GM21576 (cell line): Measurements from ENCODE around the gene POLRMT.
"Not testable (repeated sequence)": the region's sequence is repeated elsewhere in the genome, so short reads cannot be mapped to it uniquely, and the experiment has no call there.

ENCODE experiments used
- ATAC-seq: cut with Tn5 transposase; IDR thresholded peaks from one replicate; pipeline ENCODE4 v1.9.1; 2021; ENCODE audit warnings: mild to moderate bottlenecking, moderate library complexity; ENCODE audit not compliant: unreplicated experiment

Gene POLRMT

DNA sequence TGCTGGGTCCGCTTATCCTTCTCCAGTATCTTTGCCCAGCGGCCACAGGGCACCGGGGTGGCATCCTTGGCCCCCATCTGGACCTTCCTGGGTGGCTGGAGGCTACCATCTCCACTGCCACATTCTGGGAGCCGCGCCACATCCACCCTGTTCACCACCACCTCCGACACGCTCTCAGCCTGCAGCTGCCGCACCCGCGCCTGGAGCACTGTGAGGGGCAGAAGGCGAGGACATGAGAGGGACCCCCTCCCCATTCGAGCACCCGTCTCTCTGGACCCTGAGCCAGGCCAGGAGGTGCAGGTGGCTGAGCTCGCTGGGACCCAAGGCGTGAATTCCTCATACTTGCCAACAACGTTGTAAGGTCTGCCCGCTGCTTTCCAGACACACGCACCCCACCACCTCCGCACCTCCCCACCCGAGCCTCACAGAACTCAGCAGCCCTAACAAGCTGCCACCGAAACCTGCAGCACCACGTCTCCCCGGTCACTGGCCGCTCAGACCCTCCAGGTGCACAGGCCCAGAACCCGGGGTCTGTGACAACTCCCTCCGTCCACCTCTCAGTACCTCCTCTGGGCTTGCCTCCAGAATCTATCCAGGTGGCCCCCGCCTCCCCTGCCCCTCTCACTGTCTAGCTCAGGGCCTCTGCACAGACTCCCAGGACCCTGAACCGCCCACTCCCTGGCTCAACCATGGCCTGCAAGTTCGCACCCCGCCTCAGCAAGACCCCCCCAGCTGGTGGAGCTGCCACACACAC lies 3.2 kb downstream of the POLRMT start:
- ATAC-seq: no peak

DNA sequence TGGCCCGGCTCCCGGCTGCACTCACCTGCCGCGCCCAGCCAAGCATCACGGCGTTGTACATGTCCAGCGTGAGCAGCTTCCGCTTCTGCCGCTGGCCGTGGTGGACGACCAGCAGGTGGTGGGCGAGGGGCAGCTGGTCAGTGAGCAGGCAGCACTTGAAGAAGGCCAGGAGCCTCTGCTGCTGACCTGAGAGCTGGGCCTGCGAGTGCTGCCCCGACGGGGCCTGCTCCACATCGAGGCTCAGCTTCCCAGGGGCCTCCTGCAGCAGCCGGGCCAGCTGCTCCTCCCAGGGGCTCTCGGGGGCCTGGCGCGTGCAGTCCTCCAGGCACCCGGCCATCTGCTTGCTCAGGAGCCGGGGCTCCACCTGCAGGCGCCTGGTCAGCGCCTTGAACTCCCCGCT lies 3.8 kb downstream of the POLRMT start:
- not testable (repeated sequence) for ATAC-seq

DNA sequence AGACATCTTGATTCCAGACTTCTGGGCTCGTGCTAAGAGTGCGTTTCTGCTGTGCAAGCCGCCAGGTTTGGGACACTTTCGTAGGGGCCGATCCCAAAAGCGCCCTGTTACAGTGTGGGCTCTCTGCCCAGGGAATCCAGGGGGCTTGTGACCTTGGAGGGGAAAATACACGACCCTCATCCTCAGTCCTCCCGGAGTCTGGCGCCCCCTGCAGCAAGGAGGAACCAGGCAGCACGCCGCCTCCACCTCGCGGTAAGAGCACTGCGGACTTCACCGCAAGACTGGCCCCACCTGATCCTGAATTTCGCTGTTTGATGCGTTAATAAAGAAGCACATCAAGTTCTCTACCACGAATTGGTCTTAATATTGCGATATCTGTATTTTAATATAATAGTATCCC lies 5.2 kb downstream of the POLRMT start:
- no peak for ATAC-seq

DNA sequence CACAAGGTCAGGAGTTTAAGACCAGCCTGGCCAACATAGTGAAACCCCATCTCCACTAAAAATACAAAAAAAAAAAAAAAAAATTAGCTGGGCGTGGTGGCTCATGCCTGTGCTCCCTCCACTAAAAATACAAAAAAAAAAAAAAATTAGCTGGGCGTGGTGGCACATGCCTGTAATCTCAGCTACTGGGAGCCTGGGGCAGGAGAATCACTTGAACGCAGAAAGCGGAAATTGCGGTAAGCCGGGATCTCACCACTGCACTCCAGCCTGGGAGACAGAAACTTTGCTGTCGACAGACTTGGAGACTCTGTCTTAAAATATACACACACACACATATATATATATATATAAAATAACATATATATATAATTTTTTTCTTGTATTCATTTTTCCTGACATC lies 6.8 kb downstream of the POLRMT start:
- ATAC-seq: not testable (repeated sequence)

DNA sequence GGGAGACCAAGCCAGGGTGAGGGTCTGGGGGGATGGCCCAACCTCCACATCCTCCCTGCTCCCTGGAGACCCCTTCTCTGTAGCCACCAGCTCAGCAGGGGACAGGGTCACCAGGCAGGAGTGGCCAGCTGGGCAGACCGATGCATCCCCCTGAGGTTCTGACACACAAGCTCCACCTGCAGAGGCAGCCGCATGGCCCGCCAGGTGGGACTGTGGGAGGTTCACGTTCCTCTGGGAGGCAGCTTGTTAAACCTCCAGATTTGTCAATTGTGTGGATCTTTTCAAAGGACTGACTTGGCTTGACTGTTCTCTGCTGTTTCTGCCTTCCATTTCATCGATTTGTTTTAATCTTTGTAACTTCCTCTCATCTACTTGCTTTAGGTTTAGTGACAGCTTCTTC lies 8.1 kb downstream of the POLRMT start:
- no peak for ATAC-seq

DNA sequence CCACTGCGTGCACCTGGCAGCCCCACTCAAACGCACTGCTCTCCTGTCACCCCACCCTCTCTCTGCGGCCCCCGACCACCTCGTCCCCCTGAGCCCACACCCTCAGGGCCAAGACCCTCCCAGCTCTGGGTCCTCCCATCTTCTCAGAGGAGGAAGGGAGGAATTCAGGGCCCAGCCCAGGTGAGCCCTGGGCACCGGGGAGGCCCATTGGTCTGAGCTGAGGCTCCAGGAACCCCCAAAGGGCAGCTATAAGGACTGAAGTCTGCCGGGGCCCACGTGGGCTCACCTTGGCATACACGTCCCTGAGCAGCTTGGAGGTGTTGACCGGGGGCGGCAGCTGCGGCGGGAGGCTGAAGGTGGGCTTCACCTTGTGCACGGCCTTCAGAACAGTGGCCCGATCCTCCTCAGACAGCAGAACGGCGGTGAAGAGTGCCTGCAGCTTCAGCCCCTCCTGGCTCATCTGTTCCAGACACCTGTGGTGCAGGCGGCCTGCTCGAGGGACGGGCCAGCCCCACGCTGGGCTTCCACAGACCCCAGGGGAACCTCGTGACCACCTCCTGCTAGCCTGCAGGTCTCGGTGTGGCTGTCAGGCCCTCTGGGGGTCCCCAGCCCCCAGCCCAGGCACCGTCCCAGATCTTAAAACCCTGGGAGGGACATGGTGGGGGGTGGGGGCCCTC lies 8.8 kb downstream of the POLRMT start:
- ATAC-seq: no peak

DNA sequence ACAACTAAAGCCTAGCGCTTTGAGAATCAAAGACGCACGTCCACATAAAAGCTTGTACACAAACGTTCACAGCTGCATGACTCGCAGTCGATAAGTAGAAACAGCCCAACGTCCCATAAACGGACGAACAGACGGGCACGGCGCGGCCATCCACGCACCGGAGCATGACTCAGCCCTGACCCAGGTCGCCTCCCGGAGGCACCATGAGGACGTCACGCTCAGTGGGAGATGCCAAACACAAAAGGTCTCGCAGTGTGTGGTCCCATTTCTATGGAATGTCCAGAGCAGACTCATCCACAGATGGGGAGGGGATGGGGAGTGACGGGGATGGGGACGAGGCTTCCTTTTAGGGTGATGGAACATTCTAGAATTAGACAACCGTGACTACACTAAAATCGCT lies 9.4 kb downstream of the POLRMT start:
- no peak for ATAC-seq

DNA sequence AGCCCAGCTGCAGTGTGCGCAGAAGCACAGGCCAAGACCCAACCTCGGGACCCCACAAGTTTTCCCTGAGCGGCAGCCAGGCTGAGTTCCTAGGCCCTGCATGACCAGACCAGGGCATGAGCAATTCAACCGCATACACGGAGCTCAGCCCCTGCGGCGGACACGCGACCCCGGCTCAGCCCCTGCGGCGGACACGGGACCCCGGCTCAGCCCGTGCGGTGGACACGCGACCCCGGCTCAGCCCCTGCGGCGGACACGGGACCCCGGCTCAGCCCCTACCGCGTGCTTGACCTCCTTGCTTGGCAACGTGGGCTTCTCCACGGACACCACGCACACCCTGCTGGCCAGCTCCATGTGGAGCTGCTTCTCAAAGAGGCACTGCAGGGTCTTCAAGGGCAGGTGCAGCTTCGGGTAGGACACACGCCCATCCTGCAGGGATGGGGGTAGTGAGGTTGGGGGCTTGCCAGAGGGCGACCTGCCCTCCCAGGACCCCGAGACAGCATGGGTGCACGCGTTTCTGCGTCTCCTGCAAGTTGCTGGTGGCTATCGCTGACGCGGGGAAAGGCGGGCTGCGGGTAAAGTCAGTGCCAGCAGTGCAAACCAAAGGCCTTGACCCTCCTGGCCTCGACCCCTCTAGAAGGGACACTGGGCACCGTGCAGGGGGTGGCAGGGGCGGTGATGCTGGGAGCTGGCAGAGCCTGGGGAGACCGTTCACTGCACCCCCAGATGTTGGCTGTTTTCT lies 10.0 kb downstream of the POLRMT start:
- no peak for ATAC-seq

DNA sequence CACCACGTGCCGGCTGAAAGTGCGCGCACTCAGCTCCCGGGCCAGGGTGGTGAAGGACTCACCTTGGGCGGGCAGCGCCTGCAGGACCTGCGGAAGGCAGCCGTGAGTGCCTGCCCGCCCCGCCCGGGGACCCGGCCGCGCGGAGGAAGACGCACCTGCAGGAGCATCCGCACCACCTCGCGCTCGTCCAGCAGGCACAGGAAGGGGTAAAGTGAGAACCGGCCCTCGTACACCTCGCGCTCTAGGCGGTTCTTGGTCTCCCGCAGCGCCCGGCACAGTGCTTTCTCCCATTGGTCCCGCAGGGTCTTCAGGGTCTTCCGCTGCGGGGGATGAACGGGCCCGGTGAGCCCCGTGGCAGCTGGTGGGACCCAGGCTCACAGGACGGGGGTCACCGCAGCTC lies 10.7 kb downstream of the POLRMT start:
- no peak for ATAC-seq

DNA sequence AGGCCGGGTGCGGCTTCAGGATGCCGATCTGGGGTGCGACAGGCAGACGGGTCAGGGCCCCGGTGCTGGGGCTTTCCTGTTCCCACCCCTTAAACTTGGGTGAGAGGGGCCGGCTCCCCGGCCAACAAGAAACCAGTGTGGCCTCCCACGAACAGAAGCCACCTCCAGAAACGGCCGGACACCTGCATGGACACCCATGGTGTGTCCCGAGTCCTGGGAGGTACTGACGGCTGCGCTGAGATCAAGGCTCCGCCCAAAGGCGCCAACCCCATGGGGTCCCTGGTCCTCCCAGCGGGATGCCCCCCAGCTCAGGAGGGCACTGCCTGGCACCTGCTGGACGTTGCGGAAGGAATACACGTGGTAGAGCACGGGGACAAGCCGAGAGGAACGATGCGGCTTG lies 11.5 kb downstream of the POLRMT start:
- ATAC-seq: no peak

DNA sequence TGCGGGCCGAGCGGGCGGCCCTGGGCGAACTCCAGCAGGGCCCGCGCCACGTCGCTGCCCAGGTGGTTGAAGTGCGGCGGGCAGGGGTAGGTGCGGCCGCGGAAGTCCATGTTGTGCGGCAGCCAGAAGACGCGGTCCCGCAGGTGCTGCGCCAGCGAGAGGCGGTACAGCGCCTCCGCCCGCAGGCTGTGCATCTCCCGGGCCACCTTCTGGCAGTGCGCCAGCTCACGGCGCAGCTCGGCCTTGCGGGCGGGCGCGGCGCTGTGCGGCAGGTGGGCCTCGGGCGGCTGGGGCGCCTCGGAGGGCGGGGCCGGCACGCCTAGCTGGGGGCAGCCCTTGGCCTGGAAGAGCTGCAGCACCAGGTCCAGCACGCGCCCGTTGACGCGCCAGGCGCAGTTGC lies 12.1 kb downstream of the POLRMT start:
- not testable (repeated sequence) for ATAC-seq

DNA sequence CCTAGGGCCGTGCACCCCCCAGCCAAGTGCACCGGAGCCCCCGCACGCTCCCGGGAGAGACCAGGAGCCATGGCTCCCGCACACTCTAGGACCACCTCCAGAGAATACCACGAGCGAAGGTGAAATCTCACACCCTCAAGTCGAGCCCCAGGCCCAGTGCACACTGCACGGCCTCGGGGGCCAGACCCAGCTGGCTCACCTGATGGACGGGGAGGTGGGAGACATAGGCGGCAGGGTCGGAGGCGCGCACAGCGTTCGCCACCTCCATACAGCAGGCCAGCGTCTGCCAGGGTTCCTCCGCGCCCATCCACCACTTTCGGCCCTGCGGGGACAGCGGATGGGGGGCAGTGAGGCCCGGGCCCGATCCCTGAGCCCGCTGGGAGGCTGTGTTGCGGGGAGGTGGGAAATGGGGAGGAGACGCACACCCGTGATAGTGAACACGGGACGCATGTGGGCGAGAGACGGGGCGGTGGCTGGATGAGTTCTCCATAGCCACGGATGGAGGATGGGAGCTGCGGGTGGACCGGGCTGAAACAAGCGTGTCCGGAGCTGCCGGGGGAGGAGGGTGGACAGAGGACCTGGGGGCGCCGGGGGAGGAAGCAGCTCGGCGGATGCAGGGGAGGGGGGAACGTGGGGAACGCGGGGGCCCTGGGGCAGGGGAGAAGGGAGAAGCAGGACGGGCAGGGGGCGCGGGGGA lies 13.0 kb downstream of the POLRMT start:
- no peak for ATAC-seq

DNA sequence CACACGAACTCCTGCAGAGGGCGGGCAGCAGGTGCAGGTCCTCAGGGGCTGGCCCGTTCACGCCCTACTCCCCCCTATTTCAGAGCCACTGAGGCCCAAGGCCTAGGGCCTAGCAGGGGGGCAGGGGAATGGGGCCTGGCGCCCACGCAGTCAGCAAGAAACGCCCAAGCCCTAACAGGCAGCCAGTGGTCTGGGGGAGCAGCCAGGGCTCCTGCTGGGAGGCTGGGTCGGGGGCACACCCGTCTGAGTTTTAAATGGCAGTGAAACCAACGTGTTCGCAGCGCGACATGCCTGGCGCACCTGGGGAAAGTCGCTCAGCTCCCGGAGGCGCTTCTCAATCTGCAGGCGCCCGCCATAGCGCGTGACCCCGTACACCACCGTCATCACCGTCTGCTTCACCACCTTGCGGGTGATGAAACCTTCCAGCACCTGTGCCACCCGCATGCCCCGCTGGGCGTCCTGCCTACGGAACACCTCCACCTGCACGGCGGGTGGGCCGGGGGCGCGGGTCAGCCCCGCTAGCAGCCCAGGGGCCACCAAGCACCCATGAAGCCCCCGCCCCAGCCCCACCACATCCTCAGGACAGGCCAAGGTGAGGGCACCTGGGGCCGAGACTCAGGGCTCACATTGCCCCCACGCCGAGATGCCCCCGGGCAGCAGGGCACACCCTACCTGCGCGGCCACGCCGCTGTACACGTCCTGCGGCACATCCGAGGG lies 13.9 kb downstream of the POLRMT start:
- no peak for ATAC-seq

DNA sequence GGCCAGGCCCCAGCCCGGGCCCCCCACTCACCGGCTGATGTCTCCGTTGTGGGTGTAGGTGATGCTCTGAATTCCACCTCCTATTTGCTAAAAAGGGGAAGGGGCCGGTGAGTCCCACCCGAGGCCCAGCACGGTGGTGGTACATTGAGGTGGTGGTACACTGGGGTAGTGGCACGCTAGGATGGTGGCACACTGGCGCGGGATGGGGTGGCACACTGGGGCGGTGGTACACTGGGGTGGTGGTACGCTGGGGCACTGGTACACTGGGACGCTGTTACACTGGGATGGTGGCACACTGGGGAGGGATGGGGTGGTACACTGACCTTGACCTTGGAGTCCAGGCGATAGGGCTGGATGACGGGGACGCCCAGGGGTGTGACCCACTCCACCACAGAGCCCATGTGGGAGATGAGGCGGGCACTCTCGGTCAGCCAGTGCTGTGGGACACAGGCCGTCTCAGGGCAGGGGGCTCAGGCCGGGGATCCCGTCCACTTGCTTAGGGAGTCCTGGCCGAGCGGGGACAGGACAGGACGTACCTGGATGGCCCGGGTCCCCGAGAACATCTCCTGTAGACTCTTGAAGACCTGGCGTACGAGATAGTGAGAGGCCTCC lies 14.6 kb downstream of the POLRMT start:
- ATAC-seq: no peak

DNA sequence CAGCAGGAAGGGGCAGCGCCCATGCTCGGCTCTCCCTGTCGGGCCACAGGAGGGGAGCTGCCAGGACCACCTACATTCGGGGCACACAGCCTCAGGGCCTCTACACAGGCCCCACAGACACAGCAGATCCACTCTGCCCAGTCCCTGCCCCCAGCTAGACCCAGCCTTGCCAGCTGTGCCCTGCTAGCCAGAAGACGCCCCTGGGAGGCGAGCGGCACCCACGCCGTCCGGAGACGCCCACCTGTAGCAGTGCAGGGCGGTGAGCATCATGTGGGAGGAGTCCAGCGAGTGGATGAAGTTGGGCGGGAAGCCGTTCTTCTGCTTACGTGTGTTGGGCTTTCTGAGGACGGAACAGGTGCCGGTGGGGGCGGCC lies 15.1 kb downstream of the POLRMT start:
- ATAC-seq: no peak

DNA sequence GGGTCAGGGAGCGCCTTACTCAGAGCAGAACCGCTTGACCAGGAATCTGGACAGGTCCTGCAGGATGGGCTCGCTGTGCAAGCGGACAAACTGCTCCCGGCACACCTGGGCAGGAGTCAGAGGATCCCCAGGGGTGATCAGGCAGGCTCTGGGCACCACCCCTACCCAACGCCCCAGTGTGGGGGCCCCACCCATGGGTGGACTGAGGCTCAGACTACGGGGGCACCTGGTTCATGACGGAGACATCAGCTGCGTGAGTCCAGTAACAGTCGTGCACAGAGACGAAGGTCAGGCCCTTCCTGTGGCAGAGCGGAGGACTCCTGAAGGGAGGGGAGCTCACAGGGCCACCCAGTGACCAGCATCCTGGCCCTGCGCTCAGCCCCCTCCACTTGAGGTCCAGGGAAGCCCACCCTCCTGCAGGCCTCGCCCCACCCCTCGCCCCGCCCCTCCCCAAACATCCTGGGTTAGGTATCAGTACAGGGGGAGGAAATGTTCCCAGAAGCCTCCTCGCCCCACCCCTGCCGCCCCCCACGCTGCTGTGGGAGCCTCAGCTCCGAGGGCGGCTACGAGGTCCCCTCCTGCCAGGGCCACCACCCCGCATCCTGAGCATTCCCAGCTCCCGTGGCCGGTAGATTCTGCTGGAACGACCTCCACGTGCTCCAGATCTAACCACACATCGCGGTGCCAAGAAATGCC lies 15.6 kb downstream of the POLRMT start:
- ATAC-seq: no peak

DNA sequence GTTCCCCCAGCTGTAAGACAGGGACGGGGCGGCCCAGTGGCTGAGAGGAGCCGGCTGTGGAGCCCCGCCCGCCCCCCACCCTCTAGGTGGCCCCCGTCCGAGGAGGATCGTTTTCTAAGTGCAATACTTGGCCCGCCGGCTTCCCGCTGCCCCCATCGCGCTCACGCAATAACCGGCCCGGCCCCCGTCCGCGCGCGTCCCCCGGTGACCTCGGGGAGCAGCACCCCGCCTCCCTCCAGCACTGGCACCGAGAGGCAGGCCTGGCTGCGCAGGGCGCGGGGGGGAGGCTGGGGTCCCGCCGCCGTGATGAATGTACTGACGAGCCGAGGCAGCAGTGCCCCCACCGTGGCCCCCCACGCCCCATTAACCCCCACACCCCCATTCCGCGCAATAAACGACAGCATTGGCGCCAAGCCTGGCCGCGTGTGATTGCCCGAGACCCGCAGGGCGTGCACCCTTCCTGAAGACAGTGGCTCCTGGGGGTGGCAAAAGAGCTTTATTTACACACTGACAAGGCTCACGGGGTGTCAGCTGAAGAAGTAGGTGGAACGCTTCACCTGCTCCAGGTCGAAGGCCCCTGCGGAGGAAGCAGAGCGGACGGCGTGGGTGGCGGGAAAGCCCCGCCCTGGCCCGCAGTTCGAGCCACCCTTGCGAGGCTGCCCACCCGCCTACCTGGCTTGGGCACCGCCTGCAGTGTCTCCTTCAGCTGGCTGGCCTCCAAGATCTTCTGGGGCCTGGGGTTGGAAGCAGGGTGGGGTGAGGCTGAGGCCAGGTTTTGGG lies 16.4 kb downstream of the POLRMT start:
- no peak for ATAC-seq

DNA sequence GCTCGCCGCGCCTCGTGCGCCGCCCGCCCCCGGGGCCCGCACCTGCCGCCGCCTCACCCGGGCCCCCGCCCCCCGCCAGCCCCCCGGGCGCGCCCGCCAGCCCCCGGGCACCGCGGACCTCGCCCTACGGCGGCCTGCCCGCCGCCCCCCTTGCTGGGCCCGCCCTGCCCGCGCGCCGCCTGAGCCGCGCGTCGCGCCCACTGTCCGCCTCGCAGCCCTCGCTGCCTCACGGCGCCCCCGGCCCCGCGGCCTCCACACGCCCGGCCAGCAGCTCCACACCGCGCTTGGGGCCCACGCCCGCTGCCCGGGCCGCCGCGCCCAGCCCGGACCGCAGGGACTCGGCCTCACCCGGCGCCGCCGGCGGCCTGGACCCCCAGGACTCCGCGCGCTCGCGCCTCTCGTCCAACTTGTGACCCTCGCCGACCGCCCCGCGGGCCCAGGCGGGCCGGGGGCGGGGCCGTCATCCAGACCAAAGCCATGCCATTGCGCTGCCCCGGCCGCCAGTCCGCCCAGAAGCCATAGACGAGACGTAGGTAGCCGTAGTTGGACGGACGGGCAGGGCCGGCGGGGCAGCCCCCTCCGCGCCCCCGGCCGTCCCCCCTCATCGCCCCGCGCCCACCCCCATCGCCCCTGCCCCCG lies 17.2 kb downstream of the POLRMT start:
- ATAC-seq: no peak

DNA sequence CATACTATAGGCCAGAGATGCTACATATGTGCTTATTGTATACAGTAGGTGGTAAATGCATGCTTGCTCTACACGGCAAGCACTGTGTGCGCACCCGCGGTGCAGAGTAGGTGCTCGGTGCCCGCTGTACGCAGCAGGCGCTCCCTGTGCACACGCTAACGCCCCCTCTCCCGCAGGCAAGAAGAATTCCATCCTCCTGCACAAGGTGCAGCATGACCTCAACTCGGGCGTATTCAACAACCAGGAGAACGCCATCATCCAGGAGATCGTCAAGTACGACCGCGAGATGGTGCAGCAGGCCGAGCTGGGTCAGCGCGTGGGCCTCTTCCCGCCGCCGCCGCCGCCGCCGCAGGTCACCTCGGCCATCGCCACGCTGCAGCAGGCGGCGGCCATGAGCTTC lies 17.7 kb downstream of the POLRMT start:
- ATAC-seq: no peak
